Measurements from ENCODE around the gene C4BPB. TPM values are rescaled to one million over a fixed set of nuclear protein-coding genes. Genes with fewer than 3 reads are reported as not detected.

Gene C4BPB
- total and polyA plus RNA-seq, 2 of the 13 experiments (the other 11 are each of a cell fraction or from before 2014, with no cell fraction given), result 155 to 266 TPM

- TF ChIP-seq ZNF468 (CRISPR knock-in tag; IDR thresholded peaks at IDR 0.05) (no peak), MAFF (IDR thresholded peaks at IDR 0.05; ENCODE audit: low read depth, low read length) (no peak), ZNF660 (CRISPR knock-in tag; IDR thresholded peaks at IDR 0.05; ENCODE audit: borderline replicate concordance, low read depth) (no peak), ZNF512B (CRISPR knock-in tag; IDR thresholded peaks at IDR 0.05; ENCODE audit: borderline replicate concordance) (no peak), TFAP4 (IDR thresholded peaks at IDR 0.05; ENCODE audit: borderline replicate concordance, low read depth) (peak; percentile 86; the same call in 1 of the 2 replicates), ATRX (CRISPR knock-in tag; IDR thresholded peaks at IDR 0.05; ENCODE audit: borderline replicate concordance) (no peak), MTA3 (CRISPR knock-in tag; IDR thresholded peaks at IDR 0.05) (no peak), ZNF136 (CRISPR knock-in tag; IDR thresholded peaks at IDR 0.05; ENCODE audit: low read depth) (peak; percentile 73; the same call in 1 of the 2 replicates), YEATS2 (CRISPR knock-in tag; IDR thresholded peaks at IDR 0.05; ENCODE audit: borderline replicate concordance) (peak; percentile 38; the same call in 1 of the 2 replicates), CCDC6 (CRISPR knock-in tag; IDR thresholded peaks at IDR 0.05) (peak; percentile 29; the same call in 1 of the 2 replicates), ZNF883 (CRISPR knock-in tag; IDR thresholded peaks at IDR 0.05; ENCODE audit: not compliant biosample characterization) (peak; percentile 58), POLR2AphosphoS5 (IDR thresholded peaks at IDR 0.05; ENCODE audit: low read depth, low read length) (peak; percentile 61), NFKB2 (CRISPR knock-in tag; IDR thresholded peaks at IDR 0.05; ENCODE audit: borderline replicate concordance) (peak; percentile 36; the same call in 1 of the 2 replicates), FOXC1 (CRISPR knock-in tag; IDR thresholded peaks at IDR 0.05; ENCODE audit: borderline replicate concordance) (peak; percentile 81), IRX3 (CRISPR knock-in tag; IDR thresholded peaks at IDR 0.05; ENCODE audit: borderline replicate concordance, low read depth) (no peak), NR2F1 (CRISPR knock-in tag; IDR thresholded peaks at IDR 0.05) (no peak), MXD4 (CRISPR knock-in tag; IDR thresholded peaks at IDR 0.05) (peak; percentile 76; the same call in 1 of the 2 replicates), ZNF790 (CRISPR knock-in tag; IDR thresholded peaks at IDR 0.05; ENCODE audit: borderline replicate concordance) (no peak)
- TF ChIP-seq, protein P1, sequence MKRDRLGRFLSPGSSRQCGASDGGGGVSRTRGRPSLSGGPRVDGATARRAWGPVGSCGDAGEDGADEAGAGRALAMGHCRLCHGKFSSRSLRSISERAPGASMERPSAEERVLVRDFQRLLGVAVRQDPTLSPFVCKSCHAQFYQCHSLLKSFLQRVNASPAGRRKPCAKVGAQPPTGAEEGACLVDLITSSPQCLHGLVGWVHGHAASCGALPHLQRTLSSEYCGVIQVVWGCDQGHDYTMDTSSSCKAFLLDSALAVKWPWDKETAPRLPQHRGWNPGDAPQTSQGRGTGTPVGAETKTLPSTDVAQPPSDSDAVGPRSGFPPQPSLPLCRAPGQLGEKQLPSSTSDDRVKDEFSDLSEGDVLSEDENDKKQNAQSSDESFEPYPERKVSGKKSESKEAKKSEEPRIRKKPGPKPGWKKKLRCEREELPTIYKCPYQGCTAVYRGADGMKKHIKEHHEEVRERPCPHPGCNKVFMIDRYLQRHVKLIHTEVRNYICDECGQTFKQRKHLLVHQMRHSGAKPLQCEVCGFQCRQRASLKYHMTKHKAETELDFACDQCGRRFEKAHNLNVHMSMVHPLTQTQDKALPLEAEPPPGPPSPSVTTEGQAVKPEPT (CRISPR knock-in tag; IDR thresholded peaks at IDR 0.05; ENCODE audit: low read depth), result 0 out of 2 replicates have a peak, but pooled peaks have one; percentile 47
- TF ChIP-seq, protein P2, sequence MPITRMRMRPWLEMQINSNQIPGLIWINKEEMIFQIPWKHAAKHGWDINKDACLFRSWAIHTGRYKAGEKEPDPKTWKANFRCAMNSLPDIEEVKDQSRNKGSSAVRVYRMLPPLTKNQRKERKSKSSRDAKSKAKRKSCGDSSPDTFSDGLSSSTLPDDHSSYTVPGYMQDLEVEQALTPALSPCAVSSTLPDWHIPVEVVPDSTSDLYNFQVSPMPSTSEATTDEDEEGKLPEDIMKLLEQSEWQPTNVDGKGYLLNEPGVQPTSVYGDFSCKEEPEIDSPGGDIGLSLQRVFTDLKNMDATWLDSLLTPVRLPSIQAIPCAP (CRISPR knock-in tag; IDR thresholded peaks at IDR 0.05; ENCODE audit: low read depth), result no peak
These were observed 35.5 kb upstream of the C4BPB start, which contains the start of gene PFKFB2 (continued) for GRCh38 chr1:207052911-207053769.
